Measurements from ENCODE around the gene SNX9. TPM values are rescaled to one million over a fixed set of nuclear protein-coding genes. Genes with fewer than 3 reads are reported as not detected.
A peak's percentile ranks its signal among the peaks of the same experiment; 100 is the strongest.

Gene SNX9
- total RNA-seq, 1 experiment from 2014 or later = 24.8 TPM

GRCh38 chr6:157868835-157869234, 45.8 kb downstream of the SNX9 start:
- no peaks in the 10 kb centered on the region for H3K9me3 ChIP-seq (ENCODE audit: low read depth, low read length, poor library complexity, severe bottlenecking)
- peaks cover 6% of the 10 kb centered on the region for H3K36me3 ChIP-seq (ENCODE audit: insufficient read depth, low read length, poor library complexity, severe bottlenecking)
- H3K27me3 ChIP-seq (replicated peaks; ENCODE audit: insufficient read depth, low read depth, low read length, poor library complexity) = no peaks in the 10 kb centered on the region
- POLR2A ChIA-PET (ENCODE audit: low non-redundant PET) = no interaction called here
- peaks cover 11% of the 10 kb centered on the region for H3K4me1 ChIP-seq (ENCODE audit: insufficient read depth, low read length, poor library complexity, severe bottlenecking)
- intact Hi-C loops (cut with micrococcal nuclease; ENCODE audit: unreplicated experiment) = no loop called here
- no peak overlapping the region for H3K4me3 ChIP-seq (ENCODE audit: low read depth, low read length, poor library complexity, severe bottlenecking)
- TF ChIP-seq CTCF (conservative IDR thresholded peaks at IDR 0.05; ENCODE audit: low read depth, low read length) (no peak), EZH2 (IDR thresholded peaks at IDR 0.05; ENCODE audit: borderline replicate concordance, low read depth, low read length, poor library complexity, severe bottlenecking) (no peak)
- peak overlapping the region; percentile 31 for H3K27ac ChIP-seq (ENCODE audit: low read depth, low read length, poor library complexity, severe bottlenecking)
- CTCF ChIA-PET = no interaction called here
- DNase-seq (ENCODE audit: low spot score) = no peak
- BruUV-seq (replicated peaks) = no TSS peak

GRCh38 chr6:157869673-157870302, 46.7 kb downstream of the SNX9 start:
- Histone ChIP-seq H3K9me3 (ENCODE audit: low read depth, low read length, poor library complexity, severe bottlenecking) (no peaks in the 10 kb centered on the region), H3K4me3 (ENCODE audit: low read depth, low read length, poor library complexity, severe bottlenecking) (no peak overlapping the region), H3K4me1 (ENCODE audit: insufficient read depth, low read length, poor library complexity, severe bottlenecking) (peaks cover 11% of the 10 kb centered on the region), H3K27me3 (replicated peaks; ENCODE audit: insufficient read depth, low read depth, low read length, poor library complexity) (no peaks in the 10 kb centered on the region), H3K36me3 (ENCODE audit: insufficient read depth, low read length, poor library complexity, severe bottlenecking) (peaks cover 13% of the 10 kb centered on the region), H3K27ac (ENCODE audit: low read depth, low read length, poor library complexity, severe bottlenecking) (no peak overlapping the region)
- TF ChIP-seq CTCF (conservative IDR thresholded peaks at IDR 0.05; ENCODE audit: low read depth, low read length) (no peak), EZH2 (IDR thresholded peaks at IDR 0.05; ENCODE audit: borderline replicate concordance, low read depth, low read length, poor library complexity, severe bottlenecking) (no peak)
- DNase-seq (ENCODE audit: low spot score) = no peak
- intact Hi-C loops (cut with micrococcal nuclease; ENCODE audit: unreplicated experiment) = no loop called here
- ChIA-PET CTCF (no interaction called here), POLR2A (ENCODE audit: low non-redundant PET) (no interaction called here)
- no TSS peak for BruUV-seq (replicated peaks)

GRCh38 chr6:157873735-157874344, 50.8 kb downstream of the SNX9 start:
- BruUV-seq (replicated peaks) = no TSS peak
- Histone ChIP-seq H3K4me3 (ENCODE audit: low read depth, low read length, poor library complexity, severe bottlenecking) (no peak overlapping the region), H3K4me1 (ENCODE audit: insufficient read depth, low read length, poor library complexity, severe bottlenecking) (no peaks in the 10 kb centered on the region), H3K36me3 (ENCODE audit: insufficient read depth, low read length, poor library complexity, severe bottlenecking) (peaks cover 28% of the 10 kb centered on the region), H3K27me3 (replicated peaks; ENCODE audit: insufficient read depth, low read depth, low read length, poor library complexity) (no peaks in the 10 kb centered on the region), H3K27ac (ENCODE audit: low read depth, low read length, poor library complexity, severe bottlenecking) (no peak overlapping the region), H3K9me3 (ENCODE audit: low read depth, low read length, poor library complexity, severe bottlenecking) (no peaks in the 10 kb centered on the region)
- no peak for TF ChIP-seq EZH2 (IDR thresholded peaks at IDR 0.05; ENCODE audit: borderline replicate concordance, low read depth, low read length, poor library complexity, severe bottlenecking)
- TF ChIP-seq CTCF (conservative IDR thresholded peaks at IDR 0.05; ENCODE audit: low read depth, low read length) = peak; percentile 88
- peak; percentile 79 for DNase-seq (ENCODE audit: low spot score)
- intact Hi-C loops (cut with micrococcal nuclease; ENCODE audit: unreplicated experiment) = loop anchor here (1.0 kb wide), 1 partner anchor 118 kb away; no protein-coding TSS in a partner anchor
- CTCF ChIA-PET = interaction anchor here (1.0 to 1.6 kb wide), 3 partner anchors 19 to 117 kb away, joined by 3 to 11 read pairs (median 3); no protein-coding TSS in a partner anchor
- POLR2A ChIA-PET (ENCODE audit: low non-redundant PET) = no interaction called here
